ENCODE results near the gene UIMC1.

The UIMC1 gene

GRCh38 chr5:176897263-176897662 is 109.3 kb downstream of the UIMC1 start:
- Histone ChIP-seq H3K9me2 (replicated peaks; ENCODE audit: low read depth, low read length) (no peaks in the 10 kb centered on the region), H3K4me3 (ENCODE audit: low read length, poor library complexity, severe bottlenecking) (no peak overlapping the region), H3K9me3 (ENCODE audit: insufficient read depth, low read depth, low read length) (no peaks in the 10 kb centered on the region), H3K36me3 (ENCODE audit: insufficient read depth, low read length) (no peaks in the 10 kb centered on the region), H3K4me1 (ENCODE audit: insufficient read depth, low read length, poor library complexity, severe bottlenecking) (peaks cover 12% of the 10 kb centered on the region), H3K79me2 (ENCODE audit: insufficient read depth, low read length) (no peaks in the 10 kb centered on the region), H3F3A (ENCODE audit: low read depth) (no peaks in the 10 kb centered on the region), H4K20me1 (ENCODE audit: insufficient read depth, low read length, poor library complexity, severe bottlenecking) (no peaks in the 10 kb centered on the region), H3K9ac (ENCODE audit: low read depth, low read length, poor library complexity, severe bottlenecking) (no peak overlapping the region), H3K27me3 (ENCODE audit: insufficient read depth, low read length, poor library complexity, severe bottlenecking) (no peaks in the 10 kb centered on the region), H2AFZ (ENCODE audit: low read length) (no peak overlapping the region), H3K4me2 (ENCODE audit: low read depth, low read length, poor library complexity, severe bottlenecking) (no peak overlapping the region)
- no peak for TF ChIP-seq CTCF (conservative IDR thresholded peaks at IDR 0.05; ENCODE audit: low read length)
- no peak for TF ChIP-seq EZH2phosphoT487 (IDR thresholded peaks at IDR 0.05; ENCODE audit: borderline replicate concordance)

- Histone ChIP-seq H3K9ac (ENCODE audit: low read depth, low read length, poor library complexity, severe bottlenecking) (no peak overlapping the region), H3K9me3 (ENCODE audit: insufficient read depth, low read depth, low read length) (no peaks in the 10 kb centered on the region), H3K9me2 (replicated peaks; ENCODE audit: low read depth, low read length) (no peaks in the 10 kb centered on the region), H2AFZ (ENCODE audit: low read length) (no peak overlapping the region), H4K20me1 (ENCODE audit: insufficient read depth, low read length, poor library complexity, severe bottlenecking) (no peaks in the 10 kb centered on the region), H3K36me3 (ENCODE audit: insufficient read depth, low read length) (no peaks in the 10 kb centered on the region), H3K4me3 (ENCODE audit: low read length, poor library complexity, severe bottlenecking) (no peak overlapping the region), H3K4me1 (ENCODE audit: insufficient read depth, low read length, poor library complexity, severe bottlenecking) (peaks cover 12% of the 10 kb centered on the region), H3K27me3 (ENCODE audit: insufficient read depth, low read length, poor library complexity, severe bottlenecking) (no peaks in the 10 kb centered on the region), H3K79me2 (ENCODE audit: insufficient read depth, low read length) (no peaks in the 10 kb centered on the region), H3K4me2 (ENCODE audit: low read depth, low read length, poor library complexity, severe bottlenecking) (no peak overlapping the region), H3F3A (ENCODE audit: low read depth) (no peaks in the 10 kb centered on the region)
- TF ChIP-seq EZH2phosphoT487 (IDR thresholded peaks at IDR 0.05; ENCODE audit: borderline replicate concordance) = no peak
- no peak for TF ChIP-seq CTCF (conservative IDR thresholded peaks at IDR 0.05; ENCODE audit: low read length)
Measured at GRCh38 chr5:176895831-176896230, 110.7 kb downstream of the UIMC1 start.

GRCh38 chr5:176894298-176894697 is 112.3 kb downstream of the UIMC1 start:
- Histone ChIP-seq H3K4me2 (ENCODE audit: low read depth, low read length, poor library complexity, severe bottlenecking) (no peak overlapping the region), H3K9me3 (ENCODE audit: insufficient read depth, low read depth, low read length) (no peaks in the 10 kb centered on the region), H3F3A (ENCODE audit: low read depth) (no peaks in the 10 kb centered on the region), H3K79me2 (ENCODE audit: insufficient read depth, low read length) (no peaks in the 10 kb centered on the region), H3K9ac (ENCODE audit: low read depth, low read length, poor library complexity, severe bottlenecking) (no peak overlapping the region), H3K9me2 (replicated peaks; ENCODE audit: low read depth, low read length) (no peaks in the 10 kb centered on the region), H2AFZ (ENCODE audit: low read length) (no peak overlapping the region), H3K4me1 (ENCODE audit: insufficient read depth, low read length, poor library complexity, severe bottlenecking) (peaks cover 4% of the 10 kb centered on the region), H3K4me3 (ENCODE audit: low read length, poor library complexity, severe bottlenecking) (no peak overlapping the region), H4K20me1 (ENCODE audit: insufficient read depth, low read length, poor library complexity, severe bottlenecking) (no peaks in the 10 kb centered on the region), H3K36me3 (ENCODE audit: insufficient read depth, low read length) (no peaks in the 10 kb centered on the region), H3K27me3 (ENCODE audit: insufficient read depth, low read length, poor library complexity, severe bottlenecking) (no peaks in the 10 kb centered on the region)
- TF ChIP-seq CTCF (conservative IDR thresholded peaks at IDR 0.05; ENCODE audit: low read length) (no peak), EZH2phosphoT487 (IDR thresholded peaks at IDR 0.05; ENCODE audit: borderline replicate concordance) (no peak)
